CD4-positive, alpha-beta T cell treated with Interleukin-17A for 4 hours (primary cell): ENCODE measurements around the gene TRIM39.
A peak's percentile ranks its signal among the peaks of the same experiment; 100 is the strongest.
"Not testable (repeated sequence)": the region's sequence is repeated elsewhere in the genome, so short reads cannot be mapped to it uniquely, and the experiment has no call there.

ENCODE experiments used
- DNase-seq: peaks from one replicate; pipeline ENCODE4 v3.0.0-alpha.2; 2020; ENCODE audit warnings: mixed read lengths

TRIM39 gene

DNA sequence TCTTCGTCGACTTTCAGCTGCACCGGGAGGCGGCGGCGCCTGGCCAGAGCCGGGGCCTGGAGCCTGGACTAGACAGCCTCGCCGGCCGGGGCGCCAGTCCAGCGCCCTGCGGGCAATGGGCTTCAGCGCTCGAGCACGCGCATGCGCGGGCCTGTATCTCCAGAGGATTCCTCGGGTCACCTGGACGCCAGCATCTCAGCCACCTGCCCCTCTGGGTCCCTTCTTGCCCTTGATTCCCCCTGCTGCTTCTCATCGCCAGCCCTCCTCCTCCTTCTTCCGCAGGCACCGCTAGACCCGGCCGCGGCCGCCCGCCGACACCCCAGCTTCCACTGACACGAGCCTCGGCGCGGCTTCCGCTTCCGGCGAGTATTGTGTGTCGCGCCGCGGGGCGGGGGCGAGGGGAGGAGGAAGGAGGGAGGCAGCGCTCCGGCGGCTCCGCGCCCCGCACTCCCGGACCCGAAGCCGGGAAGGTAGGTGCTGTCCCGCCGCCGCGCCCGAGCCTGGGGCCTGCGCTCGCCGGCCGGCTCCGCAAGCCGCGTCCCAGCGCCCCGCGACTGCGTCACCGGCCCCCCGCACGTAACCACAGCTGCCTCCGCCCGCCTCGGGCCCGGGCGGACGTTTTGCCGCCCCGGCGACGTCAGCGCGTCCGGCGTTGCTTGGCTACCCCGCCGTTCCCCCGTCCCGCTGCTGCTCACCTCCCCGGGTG lies at the start of gene TRIM39:
Gene TRIM39, plus strand, starts transcription at position 402 of the 706 bp plus-strand sequence. CDS start 2,391 bp downstream, outside the sequence.
- peak; percentile 91 for DNase-seq

GRCh38 chr6:30280988-30281387 lies 45.7 kb upstream of the TRIM39 start:
- not testable (repeated sequence) for DNase-seq

- no peak for DNase-seq
Observed at GRCh38 chr6:30282522-30282921, 44.2 kb upstream of the TRIM39 start.

DNA sequence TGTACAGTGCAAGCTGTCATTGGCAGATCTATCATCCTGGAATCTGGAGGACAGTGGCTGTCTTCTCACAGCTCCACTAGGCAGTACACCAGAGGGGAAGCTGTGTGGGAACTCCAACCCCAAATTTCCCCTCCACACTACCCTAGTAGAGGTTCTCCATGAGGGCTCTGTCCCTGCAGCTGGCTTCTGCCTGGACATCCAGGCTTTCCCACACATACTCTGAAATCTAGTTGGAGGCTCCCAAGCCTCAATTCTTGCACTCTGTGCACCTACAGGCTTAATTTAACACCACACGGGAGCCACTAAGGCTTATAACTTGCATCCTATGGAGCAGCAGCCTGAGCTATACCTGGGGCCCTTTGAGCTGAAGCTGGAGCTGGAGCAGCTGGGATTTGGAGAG lies 43.0 kb upstream of the TRIM39 start:
- DNase-seq: no peak

DNA sequence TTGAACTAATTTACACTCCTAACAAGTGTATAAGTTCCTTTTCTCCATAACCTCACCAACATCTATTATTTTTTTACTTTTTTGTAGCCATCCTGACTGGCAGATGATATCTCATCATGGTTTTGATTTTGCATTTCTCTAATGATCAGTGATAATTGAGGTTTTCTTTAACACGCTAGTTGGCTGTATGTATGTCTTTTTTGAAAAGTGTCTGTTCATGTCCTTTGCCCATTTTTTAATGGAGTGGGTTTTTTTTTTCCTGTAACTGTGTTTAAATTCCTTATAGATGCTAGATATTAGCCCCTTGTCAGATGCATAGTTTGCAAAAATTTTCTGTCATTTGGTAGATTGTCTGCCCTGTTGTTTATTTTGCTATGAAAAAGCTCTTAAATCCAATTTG lies 39.6 kb upstream of the TRIM39 start:
- no peak for DNase-seq

GRCh38 chr6:30295837-30296236 lies 30.9 kb upstream of the TRIM39 start:
- DNase-seq: no peak

DNA sequence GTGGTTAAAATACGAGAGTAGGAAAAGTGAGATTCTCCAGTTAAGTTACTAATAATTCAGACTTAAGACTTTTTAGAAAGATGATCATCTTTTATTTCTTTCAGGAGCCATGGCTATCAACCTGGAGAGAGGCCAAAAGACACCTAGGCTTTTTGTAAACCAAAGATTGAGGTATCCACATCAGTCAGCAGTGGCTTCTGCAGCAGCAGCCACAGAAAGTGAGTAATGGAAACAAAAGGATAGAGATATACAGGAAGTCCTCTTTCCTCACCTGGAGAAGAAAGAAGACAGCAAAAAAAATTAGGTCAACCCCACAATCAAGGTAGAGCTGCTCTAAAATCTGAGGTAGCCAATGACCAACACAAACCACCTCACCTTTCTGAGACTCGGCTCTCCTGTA lies 22.7 kb upstream of the TRIM39 start:
- DNase-seq: no peak

DNA sequence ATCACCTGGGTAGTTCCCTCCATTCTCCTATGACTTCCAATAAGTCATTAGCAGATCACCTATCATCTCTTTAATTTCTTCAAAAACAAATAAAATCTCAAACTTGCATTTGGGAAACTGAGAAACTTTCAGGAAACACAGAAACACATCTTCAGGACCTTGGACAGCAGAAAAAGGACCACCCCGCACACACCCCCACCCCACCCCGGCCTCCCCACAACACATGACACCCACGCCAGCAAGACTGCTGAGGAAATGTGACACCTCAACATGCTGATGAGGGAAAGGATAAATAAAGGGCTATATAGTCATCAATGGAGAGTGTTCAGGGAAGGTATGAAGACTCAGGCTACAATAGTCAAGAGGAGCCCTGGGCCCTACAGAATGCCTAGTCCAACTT lies 15.6 kb upstream of the TRIM39 start:
- DNase-seq: no peak

DNA sequence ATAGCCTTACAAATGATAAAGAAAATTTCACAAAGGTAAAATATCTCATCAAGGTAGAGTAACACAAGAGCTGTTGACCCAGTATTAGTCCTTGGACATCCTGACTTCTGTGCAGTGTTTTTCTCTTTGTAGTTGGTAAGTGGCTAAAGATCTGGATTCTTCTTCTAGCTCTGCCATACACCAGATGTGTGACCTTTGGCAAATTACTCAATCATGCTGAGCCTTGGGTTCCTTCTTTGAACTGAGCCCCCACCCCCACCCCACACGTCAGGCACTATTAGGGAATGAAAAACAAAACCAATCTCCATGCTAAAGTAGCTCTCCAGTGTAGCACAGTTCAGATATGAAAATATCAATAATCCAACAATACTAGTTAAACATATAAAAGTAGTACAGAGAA lies 15.1 kb upstream of the TRIM39 start:
- DNase-seq: no peak

DNA sequence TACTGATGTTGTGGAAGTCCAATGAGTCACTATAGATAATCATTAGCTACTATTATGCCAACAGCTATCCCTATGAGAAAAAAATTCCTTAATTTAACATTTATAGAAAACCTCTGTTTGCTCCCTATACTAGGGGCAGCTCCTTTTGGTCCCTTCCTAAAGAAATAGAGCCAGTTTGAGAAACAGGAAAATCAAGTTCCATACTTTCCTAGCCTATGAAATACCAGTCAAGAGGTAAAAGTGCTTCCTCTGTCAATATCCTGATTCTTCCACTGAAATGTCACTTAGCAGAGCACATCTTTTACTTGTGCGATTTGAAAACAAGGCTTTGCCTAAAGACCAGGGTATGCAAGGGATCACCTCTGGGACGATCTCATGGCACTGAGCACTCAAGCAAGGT lies 14.5 kb upstream of the TRIM39 start:
- DNase-seq: no peak

DNA sequence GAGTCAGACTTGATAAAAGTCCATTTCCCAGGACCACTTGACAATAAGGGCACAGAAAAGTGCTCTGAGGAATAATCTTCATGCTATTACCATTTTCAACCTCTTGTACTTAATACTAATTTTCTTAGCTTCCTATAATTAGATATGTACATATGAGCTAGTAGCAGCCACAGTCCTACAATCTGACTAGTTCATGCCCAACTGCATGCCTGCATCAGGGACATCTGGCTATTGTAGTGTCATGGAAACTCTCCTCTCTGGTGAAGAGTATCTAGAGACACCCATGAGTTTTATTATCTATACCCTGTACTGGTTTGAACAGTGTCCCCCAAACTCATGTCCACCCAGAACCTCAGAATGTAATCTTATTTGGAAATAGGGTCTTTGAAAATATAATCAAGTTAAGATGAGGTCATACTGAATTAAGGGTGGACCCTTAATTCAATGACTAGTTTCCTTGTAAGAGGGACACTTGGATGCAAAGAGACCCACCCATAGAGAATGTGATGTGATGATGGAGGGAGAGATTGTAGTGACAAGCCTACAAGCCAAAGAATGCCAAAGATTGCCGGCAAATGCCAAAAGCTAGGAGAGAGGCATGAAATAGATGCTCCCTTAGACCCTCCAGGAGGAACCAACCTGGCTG lies 13.9 kb upstream of the TRIM39 start:
- DNase-seq: no peak

- DNase-seq: no peak
Observed at GRCh38 chr6:30315156-30315555, 11.6 kb upstream of the TRIM39 start.

DNA sequence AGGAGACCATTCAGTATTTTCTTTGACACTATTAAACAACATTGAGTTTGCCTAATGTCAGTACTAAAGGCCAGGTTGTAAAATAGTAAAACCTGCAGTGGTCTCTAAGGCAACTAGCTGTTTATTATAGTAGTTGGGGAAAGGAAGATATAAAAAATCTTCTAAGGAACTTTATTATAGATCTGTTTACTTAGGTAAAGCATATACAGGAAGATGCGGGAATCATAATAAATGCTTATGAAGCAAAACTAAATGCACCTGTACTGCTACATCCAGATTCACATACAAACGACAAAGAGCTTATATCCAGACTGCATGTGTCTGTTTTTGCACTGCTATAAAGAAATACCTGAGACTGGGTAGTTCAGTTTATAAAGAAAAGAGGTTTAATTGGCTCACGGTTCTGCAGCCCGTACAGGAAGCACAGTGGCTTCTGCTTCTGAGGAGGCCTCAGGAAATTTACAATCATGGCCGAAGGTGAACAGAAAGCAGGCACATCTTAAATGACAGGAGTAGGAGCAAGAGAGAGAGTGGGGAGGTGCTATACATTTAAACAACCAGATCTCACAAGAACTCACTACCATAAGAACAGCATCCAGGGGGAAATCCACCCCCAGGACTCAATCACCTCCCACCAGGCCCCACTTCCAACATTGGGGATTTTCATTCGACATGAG lies 8.7 kb upstream of the TRIM39 start:
- peak; percentile 22 for DNase-seq

GRCh38 chr6:30319146-30319835 lies 7.4 kb upstream of the TRIM39 start:
- no peak for DNase-seq

DNA sequence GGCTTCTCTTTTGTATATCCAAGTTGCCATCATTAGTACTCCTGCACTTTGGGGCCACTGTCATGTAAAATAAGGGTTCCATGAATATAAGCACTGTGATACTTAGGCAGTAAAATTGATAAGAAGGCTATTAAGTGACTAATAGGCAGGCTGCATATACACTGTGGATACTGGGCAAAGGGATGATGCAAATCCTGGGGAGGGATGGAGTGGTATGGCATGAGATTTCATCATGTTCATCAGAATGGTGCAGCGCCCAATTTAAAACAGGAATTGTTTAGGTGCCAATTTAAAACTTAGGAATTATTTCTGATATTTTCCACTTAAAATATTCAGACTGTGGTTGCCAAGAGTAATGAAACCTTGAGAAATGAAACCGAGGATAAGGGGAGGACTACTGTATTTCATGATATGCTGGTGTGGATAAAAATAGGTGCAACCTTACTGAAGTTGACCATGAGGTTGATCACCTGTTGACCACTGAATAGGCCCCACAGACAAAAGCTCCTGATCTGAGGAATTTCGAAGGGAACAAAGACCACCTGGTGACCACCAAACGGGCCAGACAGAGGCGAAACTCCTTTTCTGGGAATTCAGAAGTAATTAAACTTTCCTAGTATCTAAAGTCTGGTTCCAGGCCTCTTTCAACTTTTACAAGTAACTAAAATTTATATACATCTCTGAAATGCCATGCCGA lies 4.9 kb upstream of the TRIM39 start:
- DNase-seq: no peak

- no peak for DNase-seq
Observed at GRCh38 chr6:30322527-30323501, 3.9 kb upstream of the TRIM39 start.

DNA sequence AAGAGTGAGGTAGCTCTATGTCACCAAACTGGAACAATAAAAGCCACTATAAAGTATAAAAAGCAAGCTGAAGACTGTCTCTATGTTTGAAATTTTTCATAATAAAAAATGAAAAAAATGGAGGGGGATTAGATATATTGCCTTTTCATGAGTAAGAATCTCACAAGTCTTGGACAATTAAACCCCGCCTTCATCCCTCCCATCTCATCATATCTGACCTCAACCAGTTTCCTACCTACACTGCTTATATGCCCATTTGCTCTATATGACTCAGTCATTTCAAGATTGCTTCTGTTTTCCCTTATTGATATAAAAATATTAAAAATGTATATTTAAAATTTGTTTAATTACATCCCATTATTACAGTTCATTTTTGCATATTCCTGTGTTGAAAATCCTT lies 2.9 kb upstream of the TRIM39 start:
- peak; percentile 14 for DNase-seq

- peak; percentile 82 for DNase-seq
Observed at GRCh38 chr6:30325150-30325872, 1.4 kb upstream of the TRIM39 start.

DNA sequence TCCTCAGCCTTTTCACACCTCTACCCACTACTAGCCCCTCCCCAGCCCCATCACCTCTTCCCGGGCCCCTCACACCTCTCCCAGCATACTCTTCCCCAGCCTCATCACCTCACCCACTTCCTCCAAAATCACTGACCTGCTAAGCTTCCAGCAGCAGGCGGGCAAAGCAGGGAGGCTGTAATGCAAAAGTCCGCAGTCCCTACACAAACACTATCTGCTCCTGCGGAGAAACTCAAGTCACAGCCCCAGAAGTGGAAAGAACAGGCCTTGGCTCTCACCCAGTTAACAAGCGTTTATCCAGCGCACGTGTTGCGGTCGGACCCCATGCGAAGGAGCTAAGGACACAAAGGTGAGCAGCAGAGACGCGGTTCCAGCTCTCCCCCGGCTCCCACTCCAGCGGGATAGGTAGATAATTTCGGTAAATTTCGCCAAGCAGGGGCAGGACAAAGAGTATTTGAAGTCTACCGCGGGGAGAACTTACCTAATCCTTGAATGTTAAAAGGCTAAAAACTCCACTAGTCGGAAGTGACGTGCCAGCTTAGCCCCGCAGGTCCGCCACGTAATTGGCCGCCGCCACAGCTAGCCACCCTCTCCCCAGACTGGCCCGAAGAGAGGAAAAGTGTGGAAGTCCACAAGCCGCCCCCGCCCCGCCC lies 728 bp upstream of the TRIM39 start:
- DNase-seq: peak; percentile 77

DNA sequence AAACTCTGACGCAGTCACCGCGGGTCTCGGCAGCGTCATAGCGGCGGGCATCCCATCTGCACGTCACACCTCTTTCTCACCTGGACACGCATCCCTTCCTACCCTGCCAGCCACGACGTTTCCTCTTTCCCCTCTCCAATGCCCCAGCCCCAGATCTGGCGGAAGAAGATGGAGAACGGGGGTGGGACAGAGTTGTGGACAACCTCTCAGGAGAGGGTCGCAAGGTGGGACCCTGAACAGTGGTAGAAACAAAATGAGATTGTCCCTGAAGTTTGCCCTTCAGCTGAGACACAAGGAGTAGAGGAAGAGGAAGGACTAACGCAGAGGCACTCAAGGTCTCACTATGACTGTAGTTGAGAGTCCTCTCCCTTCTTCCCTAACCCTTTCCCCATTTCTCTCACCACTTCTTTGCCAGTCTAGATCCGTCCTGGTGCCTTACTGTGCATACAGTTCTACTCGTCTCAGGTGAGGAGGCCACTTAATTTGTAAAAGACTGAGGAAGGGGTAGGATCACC lies 562 bp downstream of the TRIM39 start:
- no peak for DNase-seq
